Retinal pigment epithelial cell (primary cell): ENCODE measurements around the gene ARSK.

ENCODE experiments used
- DNase-seq: peaks from one replicate; pipeline ENCODE4 v3.0.0-alpha.2; 2010; ENCODE audit warnings: low read depth
- H3K4me3 ChIP-seq: 2 replicates; pipeline ENCODE4 v1.5.1; 2011; ENCODE audit warnings: mild to moderate bottlenecking, low read length, control low read depth, moderate library complexity
- TF ChIP-seq, protein P1 (sequence below): conservative IDR thresholded peaks from 2 replicates; pipeline ENCODE4 v1.5.1; 2011; ENCODE audit warnings: low read depth, low read length, control low read depth, inconsistent platforms

The ARSK gene

GRCh38 chr5:95554647-95555548, at the start of gene ARSK, which contains the start of gene SKIC3:
ARSK (plus strand) TSS chr5:95555101; CDS start chr5:95555279, 178 bp downstream.
SKIC3 (minus strand) TSS chr5:95554977; CDS start chr5:95547150, 7,827 bp downstream.
- peak within 1 kb of the TSS; percentile 87 for H3K4me3 ChIP-seq
- TF ChIP-seq, protein P1, sequence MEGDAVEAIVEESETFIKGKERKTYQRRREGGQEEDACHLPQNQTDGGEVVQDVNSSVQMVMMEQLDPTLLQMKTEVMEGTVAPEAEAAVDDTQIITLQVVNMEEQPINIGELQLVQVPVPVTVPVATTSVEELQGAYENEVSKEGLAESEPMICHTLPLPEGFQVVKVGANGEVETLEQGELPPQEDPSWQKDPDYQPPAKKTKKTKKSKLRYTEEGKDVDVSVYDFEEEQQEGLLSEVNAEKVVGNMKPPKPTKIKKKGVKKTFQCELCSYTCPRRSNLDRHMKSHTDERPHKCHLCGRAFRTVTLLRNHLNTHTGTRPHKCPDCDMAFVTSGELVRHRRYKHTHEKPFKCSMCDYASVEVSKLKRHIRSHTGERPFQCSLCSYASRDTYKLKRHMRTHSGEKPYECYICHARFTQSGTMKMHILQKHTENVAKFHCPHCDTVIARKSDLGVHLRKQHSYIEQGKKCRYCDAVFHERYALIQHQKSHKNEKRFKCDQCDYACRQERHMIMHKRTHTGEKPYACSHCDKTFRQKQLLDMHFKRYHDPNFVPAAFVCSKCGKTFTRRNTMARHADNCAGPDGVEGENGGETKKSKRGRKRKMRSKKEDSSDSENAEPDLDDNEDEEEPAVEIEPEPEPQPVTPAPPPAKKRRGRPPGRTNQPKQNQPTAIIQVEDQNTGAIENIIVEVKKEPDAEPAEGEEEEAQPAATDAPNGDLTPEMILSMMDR: peak; percentile 35
- peak; percentile 99 for DNase-seq

DNA sequence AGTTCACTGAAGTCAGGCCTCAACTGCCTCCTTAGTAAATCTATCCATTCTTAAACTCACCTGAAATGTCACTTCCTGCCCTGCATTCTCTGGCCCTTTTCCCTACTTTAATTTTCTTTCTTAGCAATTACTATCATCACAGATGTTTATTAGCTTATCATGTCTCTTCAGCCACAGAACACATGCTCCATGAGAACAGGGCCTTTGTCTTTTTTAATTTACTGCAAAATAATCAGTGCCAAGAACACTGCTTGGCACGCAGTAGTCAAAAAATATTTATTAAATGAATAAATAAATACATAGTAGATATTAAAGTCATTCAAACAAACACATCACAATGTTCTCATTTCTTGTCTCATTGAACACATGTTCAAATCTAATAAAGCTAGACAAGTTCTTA, 46.4 kb upstream of the ARSK start:
- no peak overlapping the region for H3K4me3 ChIP-seq
- DNase-seq: no peak
- TF ChIP-seq, protein P1: no peak

GRCh38 chr5:95511606-95512005, 43.3 kb upstream of the ARSK start:
- no peak for DNase-seq
- TF ChIP-seq, protein P1: no peak
- H3K4me3 ChIP-seq: no peak overlapping the region

DNA sequence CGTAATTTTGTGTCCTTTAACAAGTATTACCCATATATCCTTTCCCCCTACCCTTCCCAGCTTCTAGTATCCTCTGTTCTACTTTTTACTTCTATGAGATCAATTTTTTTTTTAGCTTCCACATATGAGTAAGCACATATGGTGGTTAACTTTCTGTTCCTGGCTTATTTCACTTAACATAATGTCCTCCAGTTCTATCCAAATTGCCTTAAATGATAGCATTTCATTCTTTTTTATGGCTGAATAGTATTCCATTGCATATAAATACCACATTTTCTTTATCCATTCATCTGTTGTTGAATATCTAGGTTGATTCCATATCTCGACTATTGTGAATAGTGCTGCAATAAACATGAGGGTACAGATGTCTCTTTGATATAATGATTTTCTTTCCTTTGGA, 36.5 kb upstream of the ARSK start:
- DNase-seq: no peak
- TF ChIP-seq, protein P1: no peak
- no peak overlapping the region for H3K4me3 ChIP-seq

- TF ChIP-seq, protein P1: no peak
- no peak for DNase-seq
- H3K4me3 ChIP-seq: no peak overlapping the region
Observed at GRCh38 chr5:95519151-95519550, 35.8 kb upstream of the ARSK start.

GRCh38 chr5:95519681-95520080, 35.2 kb upstream of the ARSK start:
- no peak for DNase-seq
- TF ChIP-seq, protein P1: no peak

GRCh38 chr5:95520206-95520605, 34.7 kb upstream of the ARSK start:
- TF ChIP-seq, protein P1: no peak
- no peak for DNase-seq
- no peak overlapping the region for H3K4me3 ChIP-seq

More at GRCh38 chr5:95519681-95520080, 35.2 kb upstream of the ARSK start:
- no peak overlapping the region for H3K4me3 ChIP-seq
